ENCODE results near the gene RAB14. TPM values are rescaled to one million over a fixed set of nuclear protein-coding genes. Genes with fewer than 3 reads are reported as not detected.

The RAB14 gene
- total and polyA plus RNA-seq, 2 donors (not counting 1 experiment from before 2014, with no cell fraction given) = 29.1 to 46.6 TPM

GRCh38 chr9:121173501-121173900, 28.2 kb downstream of the RAB14 start:
- no peaks in the 10 kb centered on the region for H3K9me3 ChIP-seq (ENCODE audit: control insufficient read depth, insufficient read depth, low read depth, low read length)
- no peaks in the 10 kb centered on the region for H3K27me3 ChIP-seq (ENCODE audit: control insufficient read depth, insufficient read depth, low read length)
- no peak overlapping the region for H3K4me3 ChIP-seq (replicated peaks in 1 of 4; ENCODE audit: control extremely low read depth in 1 of 4, insufficient read depth in 1 of 4, low read depth in 3 of 4, low read length in 4 of 4)
- H3K79me2 ChIP-seq (ENCODE audit: control insufficient read depth, insufficient read depth, low read length) = no peaks in the 10 kb centered on the region
- H3K4me2 ChIP-seq (ENCODE audit: extremely low read depth, insufficient read depth, low read length) = no peak overlapping the region
- H3K36me3 ChIP-seq (ENCODE audit: control insufficient read depth, insufficient read depth, low read length) = peaks cover 1% of the 10 kb centered on the region
- H4K20me1 ChIP-seq (ENCODE audit: control insufficient read depth, extremely low read depth, insufficient read depth, low read length) = no peaks in the 10 kb centered on the region
- no peak overlapping the region for H2AFZ ChIP-seq (ENCODE audit: low read length)
- no peak overlapping the region for H3K27ac ChIP-seq (ENCODE audit: insufficient read depth, low read length)
- H3K9ac ChIP-seq (ENCODE audit: insufficient read depth, low read length) = no peak overlapping the region
- peak in 1 of 2 donors; percentile 26 for DNase-seq (ENCODE audit: low read depth in 2 of 2)
- TF ChIP-seq EZH2 (IDR thresholded peaks at IDR 0.05; ENCODE audit: low read length, missing control alignments) = no peak
- no peaks in the 10 kb centered on the region for H3K4me1 ChIP-seq (ENCODE audit: control insufficient read depth, extremely low read depth, insufficient read depth, low read length)

GRCh38 chr9:121172726-121173487, 28.8 kb downstream of the RAB14 start:
- TF ChIP-seq, protein P1, sequence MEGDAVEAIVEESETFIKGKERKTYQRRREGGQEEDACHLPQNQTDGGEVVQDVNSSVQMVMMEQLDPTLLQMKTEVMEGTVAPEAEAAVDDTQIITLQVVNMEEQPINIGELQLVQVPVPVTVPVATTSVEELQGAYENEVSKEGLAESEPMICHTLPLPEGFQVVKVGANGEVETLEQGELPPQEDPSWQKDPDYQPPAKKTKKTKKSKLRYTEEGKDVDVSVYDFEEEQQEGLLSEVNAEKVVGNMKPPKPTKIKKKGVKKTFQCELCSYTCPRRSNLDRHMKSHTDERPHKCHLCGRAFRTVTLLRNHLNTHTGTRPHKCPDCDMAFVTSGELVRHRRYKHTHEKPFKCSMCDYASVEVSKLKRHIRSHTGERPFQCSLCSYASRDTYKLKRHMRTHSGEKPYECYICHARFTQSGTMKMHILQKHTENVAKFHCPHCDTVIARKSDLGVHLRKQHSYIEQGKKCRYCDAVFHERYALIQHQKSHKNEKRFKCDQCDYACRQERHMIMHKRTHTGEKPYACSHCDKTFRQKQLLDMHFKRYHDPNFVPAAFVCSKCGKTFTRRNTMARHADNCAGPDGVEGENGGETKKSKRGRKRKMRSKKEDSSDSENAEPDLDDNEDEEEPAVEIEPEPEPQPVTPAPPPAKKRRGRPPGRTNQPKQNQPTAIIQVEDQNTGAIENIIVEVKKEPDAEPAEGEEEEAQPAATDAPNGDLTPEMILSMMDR (conservative IDR thresholded peaks at IDR 0.05 in 1 of 2, IDR thresholded peaks at IDR 0.05 in 1 of 2; ENCODE audit: low read depth in 1 of 2, low read length in 2 of 2) = no peak
- TF ChIP-seq EZH2 (IDR thresholded peaks at IDR 0.05; ENCODE audit: low read length, missing control alignments) = no peak
- H3K4me2 ChIP-seq (ENCODE audit: extremely low read depth, insufficient read depth, low read length) = no peak overlapping the region

GRCh38 chr9:121171236-121171635, 30.4 kb downstream of the RAB14 start:
- no peak for DNase-seq (ENCODE audit: low read depth in 2 of 2)
- Histone ChIP-seq H3K36me3 (ENCODE audit: control insufficient read depth, insufficient read depth, low read length) (peaks cover 4% of the 10 kb centered on the region), H2AFZ (ENCODE audit: low read length) (no peak overlapping the region)

More at GRCh38 chr9:121172726-121173487, 28.8 kb downstream of the RAB14 start:
- no peak for DNase-seq (ENCODE audit: low read depth in 2 of 2)
- no peaks in the 10 kb centered on the region for H3K79me2 ChIP-seq (ENCODE audit: control insufficient read depth, insufficient read depth, low read length)
- H3K9ac ChIP-seq (ENCODE audit: insufficient read depth, low read length) = no peak overlapping the region
- H2AFZ ChIP-seq (ENCODE audit: low read length) = no peak overlapping the region
- no peaks in the 10 kb centered on the region for H3K4me1 ChIP-seq (ENCODE audit: control insufficient read depth, extremely low read depth, insufficient read depth, low read length)
- H3K27ac ChIP-seq (ENCODE audit: insufficient read depth, low read length) = no peak overlapping the region
- no peak overlapping the region for H3K4me3 ChIP-seq (replicated peaks in 1 of 4; ENCODE audit: control extremely low read depth in 1 of 4, insufficient read depth in 1 of 4, low read depth in 3 of 4, low read length in 4 of 4)
- H3K36me3 ChIP-seq (ENCODE audit: control insufficient read depth, insufficient read depth, low read length) = peaks cover 4% of the 10 kb centered on the region
- no peaks in the 10 kb centered on the region for H3K27me3 ChIP-seq (ENCODE audit: control insufficient read depth, insufficient read depth, low read length)
- no peaks in the 10 kb centered on the region for H3K9me3 ChIP-seq (ENCODE audit: control insufficient read depth, insufficient read depth, low read depth, low read length)
- H4K20me1 ChIP-seq (ENCODE audit: control insufficient read depth, extremely low read depth, insufficient read depth, low read length) = no peaks in the 10 kb centered on the region

More at GRCh38 chr9:121171236-121171635, 30.4 kb downstream of the RAB14 start:
- Histone ChIP-seq H3K27ac (ENCODE audit: insufficient read depth, low read length) (no peak overlapping the region), H3K27me3 (ENCODE audit: control insufficient read depth, insufficient read depth, low read length) (no peaks in the 10 kb centered on the region), H3K4me1 (ENCODE audit: control insufficient read depth, extremely low read depth, insufficient read depth, low read length) (no peaks in the 10 kb centered on the region), H3K9ac (ENCODE audit: insufficient read depth, low read length) (no peak overlapping the region), H4K20me1 (ENCODE audit: control insufficient read depth, extremely low read depth, insufficient read depth, low read length) (no peaks in the 10 kb centered on the region), H3K9me3 (ENCODE audit: control insufficient read depth, insufficient read depth, low read depth, low read length) (no peaks in the 10 kb centered on the region), H3K79me2 (ENCODE audit: control insufficient read depth, insufficient read depth, low read length) (no peaks in the 10 kb centered on the region), H3K4me3 (replicated peaks in 1 of 4; ENCODE audit: control extremely low read depth in 1 of 4, insufficient read depth in 1 of 4, low read depth in 3 of 4, low read length in 4 of 4) (no peak overlapping the region), H3K4me2 (ENCODE audit: extremely low read depth, insufficient read depth, low read length) (no peak overlapping the region)
- TF ChIP-seq EZH2 (IDR thresholded peaks at IDR 0.05; ENCODE audit: low read length, missing control alignments) = no peak
- TF ChIP-seq, protein P1 (conservative IDR thresholded peaks at IDR 0.05 in 1 of 2, IDR thresholded peaks at IDR 0.05 in 1 of 2; ENCODE audit: low read depth in 1 of 2, low read length in 2 of 2) = no peak
